Measurements from ENCODE around the gene TTLL11.

DNA sequence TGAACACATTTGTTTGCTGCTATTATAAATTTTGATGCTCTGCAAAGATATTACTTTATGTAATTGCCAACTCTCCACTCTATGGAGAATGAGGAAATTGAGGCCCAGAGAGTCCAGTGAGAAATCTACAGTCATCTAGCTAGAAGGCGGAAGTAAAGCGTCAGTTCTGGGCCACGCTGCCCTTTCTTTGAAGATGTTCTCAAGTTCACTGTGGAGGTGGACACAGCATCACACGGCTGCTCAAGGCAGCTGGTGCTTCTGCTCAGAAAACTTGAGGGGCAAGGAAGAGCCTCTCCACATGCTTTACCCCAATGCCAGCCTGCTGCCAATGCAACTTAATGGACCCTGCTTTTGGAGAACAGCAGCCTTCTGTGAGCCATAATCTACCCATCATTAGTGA, 96.3 kb downstream of the TTLL11 start:
- no peak for TF ChIP-seq POLR2AphosphoS5 (IDR thresholded peaks at IDR 0.05)
- no peak for TF ChIP-seq CTCF (IDR thresholded peaks at IDR 0.05)
- TF ChIP-seq POLR2A (IDR thresholded peaks at IDR 0.05), result no peak
- no peak for TF ChIP-seq EP300 (IDR thresholded peaks at IDR 0.05)

Measured in gastroesophageal sphincter (tissue), 3 donors.